IPS-20b (cell line): Measurements from ENCODE around the gene SV2B.
"Not testable (repeated sequence)": the region's sequence is repeated elsewhere in the genome, so short reads cannot be mapped to it uniquely, and the experiment has no call there.

Experiments used
- H3K27ac ChIP-seq: one replicate; pipeline ENCODE4 v1.5.1; 2013; ENCODE audit warnings: low read length
- H3K27me3 ChIP-seq: 2 replicates; pipeline ENCODE4 v1.6.1; 2013; ENCODE audit warnings: mild to moderate bottlenecking, low read length, inconsistent platforms; ENCODE audit not compliant: insufficient read depth
- H3K36me3 ChIP-seq: 2 replicates; pipeline ENCODE4 v1.6.1; 2013; ENCODE audit warnings: low read depth, mild to moderate bottlenecking, inconsistent platforms, low read length, moderate library complexity; ENCODE audit not compliant: insufficient read depth
- H3K4me1 ChIP-seq: 2 replicates; pipeline ENCODE4 v1.6.1; 2013; ENCODE audit warnings: mild to moderate bottlenecking, control low read depth, inconsistent platforms, low read length, moderate library complexity; ENCODE audit not compliant: insufficient read depth
- H3K4me3 ChIP-seq: 2 replicates; pipeline ENCODE4 v1.5.1; 2013; ENCODE audit warnings: mild to moderate bottlenecking, low read length, inconsistent platforms
- H3K9ac ChIP-seq: 2 replicates; pipeline ENCODE4 v1.6.1; 2013; ENCODE audit warnings: low read depth, mild to moderate bottlenecking, inconsistent platforms, low read length, moderate library complexity
- H3K9me3 ChIP-seq: 2 replicates; pipeline ENCODE4 v1.6.1; 2013; ENCODE audit warnings: mild to moderate bottlenecking, low read depth, low read length, inconsistent platforms; ENCODE audit not compliant: insufficient read depth

Gene SV2B

GRCh38 chr15:91072161-91072560, 27.9 kb upstream of the SV2B start:
- no peaks in the 10 kb centered on the region for H3K4me1 ChIP-seq
- H3K9ac ChIP-seq: no peak overlapping the region
- H3K27me3 ChIP-seq: no peaks in the 10 kb centered on the region
- no peak overlapping the region for H3K4me3 ChIP-seq
- no peak overlapping the region for H3K27ac ChIP-seq
- no peaks in the 10 kb centered on the region for H3K36me3 ChIP-seq
- H3K9me3 ChIP-seq: no peaks in the 10 kb centered on the region

- no peaks in the 10 kb centered on the region for H3K27me3 ChIP-seq
- H3K4me1 ChIP-seq: no peaks in the 10 kb centered on the region
- no peaks in the 10 kb centered on the region for H3K36me3 ChIP-seq
These were observed 27.0 kb upstream of the SV2B start for GRCh38 chr15:91073077-91073476.

GRCh38 chr15:91073768-91074167, 26.3 kb upstream of the SV2B start:
- Histone ChIP-seq H3K27me3 (no peaks in the 10 kb centered on the region), H3K9me3 (no peaks in the 10 kb centered on the region), H3K4me3 (no peak overlapping the region), H3K36me3 (no peaks in the 10 kb centered on the region), H3K9ac (no peak overlapping the region), H3K27ac (no peak overlapping the region), H3K4me1 (no peaks in the 10 kb centered on the region)

More at GRCh38 chr15:91073077-91073476, 27.0 kb upstream of the SV2B start:
- Histone ChIP-seq H3K27ac (no peak overlapping the region), H3K4me3 (no peak overlapping the region), H3K9ac (no peak overlapping the region), H3K9me3 (no peaks in the 10 kb centered on the region)

GRCh38 chr15:91075739-91076138, 24.3 kb upstream of the SV2B start:
- Histone ChIP-seq H3K27ac (no peak overlapping the region), H3K27me3 (no peaks in the 10 kb centered on the region), H3K36me3 (no peaks in the 10 kb centered on the region), H3K4me1 (no peaks in the 10 kb centered on the region), H3K9ac (no peak overlapping the region), H3K4me3 (no peak overlapping the region), H3K9me3 (no peaks in the 10 kb centered on the region)

GRCh38 chr15:91077029-91077428, 23.0 kb upstream of the SV2B start:
- H3K36me3 ChIP-seq: no peaks in the 10 kb centered on the region
- H3K4me1 ChIP-seq: no peaks in the 10 kb centered on the region
- no peak overlapping the region for H3K9ac ChIP-seq

GRCh38 chr15:91093866-91094265, 6.2 kb upstream of the SV2B start:
- not testable (repeated sequence) for H3K27ac ChIP-seq, H3K4me3 ChIP-seq, H3K9ac ChIP-seq, H3K36me3 ChIP-seq, H3K9me3 ChIP-seq, H3K4me1 ChIP-seq
- H3K27me3 ChIP-seq: peaks cover 29% of the 10 kb centered on the region

More at GRCh38 chr15:91077029-91077428, 23.0 kb upstream of the SV2B start:
- Histone ChIP-seq H3K27me3 (no peaks in the 10 kb centered on the region), H3K4me3 (no peak overlapping the region), H3K9me3 (no peaks in the 10 kb centered on the region), H3K27ac (no peak overlapping the region)

GRCh38 chr15:91098451-91098850, 1.6 kb upstream of the SV2B start:
- H3K4me1 ChIP-seq: no peaks in the 10 kb centered on the region
- no peaks in the 10 kb centered on the region for H3K36me3 ChIP-seq
- H3K9ac ChIP-seq: no peak overlapping the region
- H3K27ac ChIP-seq: no peak overlapping the region
- no peaks in the 10 kb centered on the region for H3K9me3 ChIP-seq
- H3K4me3 ChIP-seq: no peak overlapping the region
- peaks cover 71% of the 10 kb centered on the region for H3K27me3 ChIP-seq

- H3K9ac ChIP-seq: no peak overlapping the region
- H3K9me3 ChIP-seq: no peaks in the 10 kb centered on the region
- peaks cover 80% of the 10 kb centered on the region for H3K27me3 ChIP-seq
- peak overlapping the region; percentile 56 for H3K4me3 ChIP-seq
- H3K36me3 ChIP-seq: no peaks in the 10 kb centered on the region
- H3K4me1 ChIP-seq: no peaks in the 10 kb centered on the region
- H3K27ac ChIP-seq: no peak overlapping the region
These were observed 452 bp upstream of the SV2B start for GRCh38 chr15:91099616-91099994.

- no peaks in the 10 kb centered on the region for H3K4me1 ChIP-seq
- H3K4me3 ChIP-seq: peak overlapping the region; percentile 56
- peaks cover 80% of the 10 kb centered on the region for H3K27me3 ChIP-seq
- no peak overlapping the region for H3K9ac ChIP-seq
- no peak overlapping the region for H3K27ac ChIP-seq
- H3K36me3 ChIP-seq: no peaks in the 10 kb centered on the region
- H3K9me3 ChIP-seq: no peaks in the 10 kb centered on the region
These were observed 954 bp downstream of the SV2B start for GRCh38 chr15:91100814-91101607.

- no peaks in the 10 kb centered on the region for H3K36me3 ChIP-seq
- H3K27me3 ChIP-seq: peaks cover 78% of the 10 kb centered on the region
These were observed 1.5 kb downstream of the SV2B start for GRCh38 chr15:91101608-91101920.

GRCh38 chr15:91102546-91103330, 2.7 kb downstream of the SV2B start:
- no peaks in the 10 kb centered on the region for H3K36me3 ChIP-seq
- H3K27ac ChIP-seq: no peak overlapping the region
- no peak overlapping the region for H3K9ac ChIP-seq
- H3K27me3 ChIP-seq: peaks cover 70% of the 10 kb centered on the region
- H3K9me3 ChIP-seq: no peaks in the 10 kb centered on the region
- no peak overlapping the region for H3K4me3 ChIP-seq
- no peaks in the 10 kb centered on the region for H3K4me1 ChIP-seq

More at GRCh38 chr15:91101608-91101920, 1.5 kb downstream of the SV2B start:
- no peak overlapping the region for H3K9ac ChIP-seq
- no peak overlapping the region for H3K4me3 ChIP-seq
- no peak overlapping the region for H3K27ac ChIP-seq
- no peaks in the 10 kb centered on the region for H3K4me1 ChIP-seq
- no peaks in the 10 kb centered on the region for H3K9me3 ChIP-seq

GRCh38 chr15:91104111-91104510, 4.1 kb downstream of the SV2B start:
- Histone ChIP-seq H3K27ac (no peak overlapping the region), H3K4me1 (no peaks in the 10 kb centered on the region), H3K36me3 (no peaks in the 10 kb centered on the region), H3K4me3 (no peak overlapping the region), H3K9me3 (no peaks in the 10 kb centered on the region), H3K27me3 (peaks cover 63% of the 10 kb centered on the region), H3K9ac (no peak overlapping the region)
